Measurements from ENCODE around the gene PDLIM5.

PDLIM5 gene

GRCh38 chr4:94566420-94566819 is 114.7 kb downstream of the PDLIM5 start:
- DNase-seq = no peak

GRCh38 chr4:94567811-94568210 is 116.1 kb downstream of the PDLIM5 start:
- DNase-seq = no peak

- no peak for DNase-seq
Observed at GRCh38 chr4:94570558-94570957, 118.8 kb downstream of the PDLIM5 start.

- no peak for DNase-seq
Observed at GRCh38 chr4:94571298-94571697, 119.6 kb downstream of the PDLIM5 start.

- no peak for DNase-seq
Observed at GRCh38 chr4:94571715-94572114, 120.0 kb downstream of the PDLIM5 start.

- DNase-seq = no peak
Observed at GRCh38 chr4:94574050-94574449, 122.3 kb downstream of the PDLIM5 start.

GRCh38 chr4:94574616-94575015 is 122.9 kb downstream of the PDLIM5 start:
- no peak for DNase-seq

- no peak for DNase-seq
Observed at GRCh38 chr4:94575652-94576051, 123.9 kb downstream of the PDLIM5 start.

- DNase-seq = peak; percentile 37
Observed at GRCh38 chr4:94576210-94576609, 124.5 kb downstream of the PDLIM5 start.

- DNase-seq = peak; percentile 78
Observed at GRCh38 chr4:94577136-94577535, 125.4 kb downstream of the PDLIM5 start.

- DNase-seq = no peak
Observed at GRCh38 chr4:94578195-94578594, 126.5 kb downstream of the PDLIM5 start.

- DNase-seq = no peak
Observed at GRCh38 chr4:94581766-94582165, 130.0 kb downstream of the PDLIM5 start.

GRCh38 chr4:94582517-94582916 is 130.8 kb downstream of the PDLIM5 start:
- DNase-seq = no peak

- no peak for DNase-seq
Observed at GRCh38 chr4:94583914-94584641, 132.3 kb downstream of the PDLIM5 start.

- no peak for DNase-seq
Observed at GRCh38 chr4:94588896-94589693, 137.4 kb downstream of the PDLIM5 start.

- no peak for DNase-seq
Observed at GRCh38 chr4:94590493-94590892, 138.8 kb downstream of the PDLIM5 start.

GRCh38 chr4:94591289-94591688 is 139.5 kb downstream of the PDLIM5 start:
- no peak for DNase-seq

GRCh38 chr4:94595013-94595412 is 143.3 kb downstream of the PDLIM5 start:
- DNase-seq = no peak

- peak; percentile 37 for DNase-seq
Observed at GRCh38 chr4:94595880-94596483, 144.2 kb downstream of the PDLIM5 start.

- DNase-seq = no peak
Observed at GRCh38 chr4:94598758-94599157, 147.0 kb downstream of the PDLIM5 start.

- DNase-seq = no peak
Observed at GRCh38 chr4:94603170-94603747, 151.5 kb downstream of the PDLIM5 start.

GRCh38 chr4:94605241-94605805 is 153.6 kb downstream of the PDLIM5 start:
- no peak for DNase-seq

- DNase-seq = no peak
Observed at GRCh38 chr4:94610145-94610544, 158.4 kb downstream of the PDLIM5 start.
